ENCODE results near the gene GNAO1. TPM values are rescaled to one million over a fixed set of nuclear protein-coding genes. Genes with fewer than 3 reads are reported as not detected.

Gene GNAO1
- total and polyA plus RNA-seq, 7 donors = 0.35 to 1.9 (median 0.60) TPM

DNA sequence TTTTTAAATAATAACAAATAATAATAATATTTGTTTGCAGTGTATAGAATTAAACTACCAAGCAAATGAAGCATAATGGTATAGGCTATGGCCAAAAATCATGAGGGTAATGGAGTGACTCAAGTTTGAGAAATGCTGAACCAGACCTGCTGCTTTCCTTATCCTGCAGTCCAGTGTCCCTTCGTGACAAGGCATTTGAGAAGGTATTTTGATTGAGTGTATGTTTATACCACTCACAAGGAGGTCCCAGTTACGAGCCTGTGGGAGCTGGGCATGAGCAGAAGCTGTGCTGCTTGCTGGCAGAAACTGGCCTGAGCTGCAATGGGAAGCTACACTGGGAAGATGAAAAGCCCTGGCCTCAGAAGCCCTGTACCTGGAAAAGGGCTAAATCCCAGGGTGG is 50.3 kb downstream of the GNAO1 start:
- Histone ChIP-seq H3K27ac (no peak overlapping the region), H3K4me1 (peaks cover 5% of the 10 kb centered on the region), H3K27me3 (ENCODE audit: insufficient read depth in 3 of 3, low read length in 2 of 3) (no peaks in the 10 kb centered on the region), H3K4me3 (no peak overlapping the region), H3K36me3 (ENCODE audit: insufficient read depth in 1 of 2, low read depth in 1 of 2) (no peaks in the 10 kb centered on the region), H3K9me3 (no peaks in the 10 kb centered on the region)
- TF ChIP-seq, protein P1, sequence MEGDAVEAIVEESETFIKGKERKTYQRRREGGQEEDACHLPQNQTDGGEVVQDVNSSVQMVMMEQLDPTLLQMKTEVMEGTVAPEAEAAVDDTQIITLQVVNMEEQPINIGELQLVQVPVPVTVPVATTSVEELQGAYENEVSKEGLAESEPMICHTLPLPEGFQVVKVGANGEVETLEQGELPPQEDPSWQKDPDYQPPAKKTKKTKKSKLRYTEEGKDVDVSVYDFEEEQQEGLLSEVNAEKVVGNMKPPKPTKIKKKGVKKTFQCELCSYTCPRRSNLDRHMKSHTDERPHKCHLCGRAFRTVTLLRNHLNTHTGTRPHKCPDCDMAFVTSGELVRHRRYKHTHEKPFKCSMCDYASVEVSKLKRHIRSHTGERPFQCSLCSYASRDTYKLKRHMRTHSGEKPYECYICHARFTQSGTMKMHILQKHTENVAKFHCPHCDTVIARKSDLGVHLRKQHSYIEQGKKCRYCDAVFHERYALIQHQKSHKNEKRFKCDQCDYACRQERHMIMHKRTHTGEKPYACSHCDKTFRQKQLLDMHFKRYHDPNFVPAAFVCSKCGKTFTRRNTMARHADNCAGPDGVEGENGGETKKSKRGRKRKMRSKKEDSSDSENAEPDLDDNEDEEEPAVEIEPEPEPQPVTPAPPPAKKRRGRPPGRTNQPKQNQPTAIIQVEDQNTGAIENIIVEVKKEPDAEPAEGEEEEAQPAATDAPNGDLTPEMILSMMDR (IDR thresholded peaks at IDR 0.05) = no peak
- 81 to 89% (median 82%) methylated on average over 2 of the region's 2 CpGs for WGBS, 3 donors
- intact Hi-C loops (cut with DNase I) = no loop called here
- ATAC-seq (no peak), DNase-seq (no peak)

DNA sequence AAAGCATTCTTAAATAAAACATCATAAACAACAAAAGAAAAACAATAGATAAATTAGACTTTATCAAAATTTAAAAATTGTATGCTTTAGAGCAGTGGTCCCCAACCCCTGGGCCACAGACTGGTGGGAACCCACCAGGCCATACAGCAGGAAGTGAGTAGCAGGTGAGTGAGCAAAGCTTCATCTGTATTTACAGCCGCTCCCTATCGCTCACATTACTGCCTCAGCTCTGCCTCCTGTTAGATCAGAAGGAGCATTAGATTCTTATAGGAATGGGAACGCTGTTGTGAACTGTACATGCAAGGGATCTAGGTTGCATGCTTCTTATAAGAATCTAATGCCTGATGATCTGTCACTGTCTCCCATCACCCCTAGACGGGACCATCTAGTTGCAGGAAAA is 51.5 kb downstream of the GNAO1 start:
- H3K36me3 ChIP-seq (ENCODE audit: insufficient read depth in 1 of 2, low read depth in 1 of 2) = no peaks in the 10 kb centered on the region
- WGBS, 3 donors = 95 to 97% (median 96%) methylated on average over 4 of the region's 4 CpGs
- TF ChIP-seq, protein P1 (IDR thresholded peaks at IDR 0.05) = no peak
- H3K27me3 ChIP-seq (ENCODE audit: insufficient read depth in 3 of 3, low read length in 2 of 3) = no peaks in the 10 kb centered on the region
- no peak for ATAC-seq
- intact Hi-C loops (cut with DNase I) = no loop called here
- H3K4me1 ChIP-seq = peaks cover 5% of the 10 kb centered on the region
- DNase-seq = no peak
- no peak overlapping the region for H3K27ac ChIP-seq
- no peak overlapping the region for H3K4me3 ChIP-seq
- no peaks in the 10 kb centered on the region for H3K9me3 ChIP-seq

DNA sequence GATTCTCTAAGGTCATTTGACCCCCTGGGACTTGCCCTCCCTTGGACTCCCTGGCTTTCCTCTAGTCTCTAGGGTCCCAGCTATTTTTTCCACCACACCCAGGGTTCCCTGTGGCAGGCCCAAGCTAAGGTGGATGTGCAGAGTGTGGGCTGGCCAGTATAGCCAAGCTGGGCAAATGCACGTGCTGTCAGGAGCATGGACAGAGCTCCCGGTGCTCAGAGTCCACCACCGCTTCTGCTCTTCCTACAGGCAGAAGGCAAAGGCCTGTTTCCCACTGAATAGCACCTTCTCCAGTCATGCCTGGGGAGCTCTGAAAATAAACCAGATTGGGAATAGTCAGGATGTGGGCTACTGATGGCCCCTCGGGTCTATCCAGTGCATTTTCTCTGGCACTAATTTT is 53.3 kb downstream of the GNAO1 start:
- H3K27ac ChIP-seq = no peak overlapping the region
- no peak overlapping the region for H3K4me3 ChIP-seq
- H3K36me3 ChIP-seq (ENCODE audit: insufficient read depth in 1 of 2, low read depth in 1 of 2) = no peaks in the 10 kb centered on the region
- no peaks in the 10 kb centered on the region for H3K27me3 ChIP-seq (ENCODE audit: insufficient read depth in 3 of 3, low read length in 2 of 3)
- peaks cover 5% of the 10 kb centered on the region for H3K4me1 ChIP-seq
- WGBS, 3 donors = 74 to 87% (median 82%) methylated on average over 4 of the region's 4 CpGs
- TF ChIP-seq, protein P1 (IDR thresholded peaks at IDR 0.05) = no peak
- no peaks in the 10 kb centered on the region for H3K9me3 ChIP-seq
- intact Hi-C loops (cut with DNase I) = no loop called here
- ATAC-seq = no peak
- no peak for DNase-seq

DNA sequence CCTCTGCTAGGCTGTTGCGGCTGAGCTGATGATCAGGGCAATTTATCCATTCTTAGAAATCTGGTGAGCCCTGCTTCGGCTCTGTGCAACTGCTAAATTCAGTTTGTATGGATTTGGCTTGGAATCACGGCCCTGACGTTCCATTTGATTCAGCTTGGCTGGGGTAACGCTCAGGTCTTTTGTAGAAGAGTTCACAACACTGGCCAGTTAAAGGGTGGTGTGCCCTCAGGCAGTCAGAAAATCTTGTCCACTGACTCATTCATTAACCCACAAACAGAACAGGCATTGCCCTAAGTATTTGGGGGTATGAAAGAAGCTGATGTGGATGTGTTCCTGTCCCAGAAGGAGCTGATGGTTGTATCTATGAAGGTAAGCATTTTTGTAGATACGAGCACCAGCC is 53.9 kb downstream of the GNAO1 start:
- DNase-seq = no peak
- H3K27ac ChIP-seq = no peak overlapping the region
- H3K9me3 ChIP-seq = no peaks in the 10 kb centered on the region
- no peak overlapping the region for H3K4me3 ChIP-seq
- peaks cover 5% of the 10 kb centered on the region for H3K4me1 ChIP-seq
- WGBS, 3 donors = 78 to 92% (median 86%) methylated on average over 6 of the region's 6 CpGs
- ATAC-seq = no peak
- H3K36me3 ChIP-seq (ENCODE audit: insufficient read depth in 1 of 2, low read depth in 1 of 2) = no peaks in the 10 kb centered on the region
- H3K27me3 ChIP-seq (ENCODE audit: insufficient read depth in 3 of 3, low read length in 2 of 3) = no peaks in the 10 kb centered on the region
- TF ChIP-seq, protein P1 (IDR thresholded peaks at IDR 0.05) = no peak
- intact Hi-C loops (cut with DNase I) = no loop called here

DNA sequence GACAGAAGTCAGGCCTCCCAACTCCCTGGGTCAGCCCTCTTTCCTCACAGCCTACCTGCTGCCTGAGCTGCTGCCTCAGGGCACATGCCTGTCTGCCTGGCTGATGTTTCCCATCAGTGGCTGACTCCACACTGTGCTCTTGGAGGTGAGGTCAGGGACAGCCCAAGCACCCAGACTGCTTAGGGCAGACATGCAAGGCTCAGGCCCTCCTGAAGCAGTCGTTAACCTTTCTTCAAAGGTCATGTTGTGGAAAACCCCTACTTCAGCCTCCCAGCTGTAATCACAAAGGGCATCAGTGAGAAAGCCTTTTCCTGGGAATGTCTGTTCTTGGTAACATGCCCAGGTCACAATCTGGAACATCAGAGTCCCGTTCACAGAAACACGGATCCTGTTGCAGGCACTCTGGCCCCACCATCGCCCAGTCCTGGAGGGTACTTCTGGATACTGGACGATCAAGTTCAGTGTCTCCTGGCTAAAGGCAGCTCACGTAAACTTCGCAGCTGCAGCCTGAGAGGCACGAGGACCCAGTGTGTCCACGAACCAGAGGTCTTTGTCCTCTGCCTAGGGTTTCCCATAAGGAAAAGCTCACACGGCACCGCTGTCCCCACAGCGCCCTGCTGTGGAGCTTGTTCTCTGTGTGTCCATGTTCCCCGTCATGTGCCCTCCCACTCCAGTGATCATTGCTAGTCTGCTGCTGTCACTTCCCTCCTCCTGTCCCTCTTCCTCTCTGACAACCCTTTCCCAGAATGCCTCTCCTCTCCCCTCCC is 54.9 kb downstream of the GNAO1 start:
- Histone ChIP-seq H3K36me3 (ENCODE audit: insufficient read depth in 1 of 2, low read depth in 1 of 2) (no peaks in the 10 kb centered on the region), H3K27me3 (ENCODE audit: insufficient read depth in 3 of 3, low read length in 2 of 3) (no peaks in the 10 kb centered on the region), H3K4me3 (no peak overlapping the region), H3K9me3 (no peaks in the 10 kb centered on the region), H3K4me1 (peaks cover 5% of the 10 kb centered on the region), H3K27ac (no peak overlapping the region)
- WGBS, 3 donors = 20 to 38% (median 23%) methylated on average over 13 of the region's 13 CpGs
- intact Hi-C loops (cut with DNase I) = no loop called here
- TF ChIP-seq, protein P1 (IDR thresholded peaks at IDR 0.05) = no peak
- ATAC-seq (peak; percentile 11 to 52 (median 42)), DNase-seq (no peak)

Measured in psoas muscle (tissue), 8 donors.